Neural cell (in vitro differentiated cells): ENCODE results near the gene SDC4. TPM values are rescaled to one million over a fixed set of nuclear protein-coding genes. Genes with fewer than 3 reads are reported as not detected.

ENCODE experiments used
- H2AFZ ChIP-seq: fragments of 200-600, 300-800 bp; sonication (generic), shearing (Covaris generic); 2 replicates; pipeline ENCODE4 v1.6.0; 2014; ENCODE audit warnings: low read depth, mild to moderate bottlenecking, antibody characterized with exemption, low read length, moderate library complexity
- H3F3A ChIP-seq: fragments of 200-600 bp; shearing (Covaris generic); 2 replicates; pipeline ENCODE4 v1.6.1; 2016; ENCODE audit warnings: mild to moderate bottlenecking, moderate library complexity, mixed read lengths, antibody characterized with exemption, low read length; ENCODE audit not compliant: insufficient read depth, poor library complexity, severe bottlenecking
- H3K27ac ChIP-seq: fragments of 200-600, 300-800 bp; sonication (generic), shearing (Covaris generic); 2 replicates; pipeline ENCODE4 v1.5.1; 2014; ENCODE audit warnings: mild to moderate bottlenecking, low read length, moderate library complexity
- H3K27me3 ChIP-seq: fragments of 300-800, 200-600 bp; sonication (generic), shearing (Covaris generic); 2 replicates; pipeline ENCODE4 v1.6.0; 2014; ENCODE audit warnings: mild to moderate bottlenecking, low read depth, low read length, moderate library complexity; ENCODE audit not compliant: insufficient read depth
- H3K36me3 ChIP-seq: fragments of 300-800, 200-600 bp; sonication (generic), shearing (Covaris generic); 2 replicates; pipeline ENCODE4 v1.5.1; 2014; ENCODE audit warnings: mild to moderate bottlenecking, antibody characterized with exemption, low read length, moderate library complexity; ENCODE audit not compliant: insufficient read depth
- H3K4me2 ChIP-seq: fragments of 300-800, 200-600 bp; sonication (generic), shearing (Covaris generic); 2 replicates; pipeline ENCODE4 v1.6.0; 2014; ENCODE audit warnings: mild to moderate bottlenecking, low read length
- H3K4me3 ChIP-seq: fragments of 300-800, 200-600 bp; sonication (generic), shearing (Covaris generic); 2 replicates; pipeline ENCODE4 v1.5.1; 2014; ENCODE audit warnings: mild to moderate bottlenecking, low read length, moderate library complexity
- H3K79me2 ChIP-seq: fragments of 200-600 bp; shearing (Covaris generic); replicated peaks from 2 replicates; pipeline ENCODE4 v1.6.0; 2014; ENCODE audit warnings: mild to moderate bottlenecking, low read length, moderate library complexity; ENCODE audit not compliant: insufficient read depth
- H3K9ac ChIP-seq: fragments of 300-800, 200-600 bp; sonication (generic), shearing (Covaris generic); 2 replicates; pipeline ENCODE4 v1.6.1; 2016; ENCODE audit warnings: mild to moderate bottlenecking, low read length, mixed read lengths
- H3K9me2 ChIP-seq: fragments of 200-600 bp; shearing (Covaris generic); 2 replicates; pipeline ENCODE4 v1.6.1; 2016; ENCODE audit warnings: mild to moderate bottlenecking, low read length, mixed read lengths; ENCODE audit not compliant: insufficient read depth
- H3K9me3 ChIP-seq: fragments of 200-600, 300-800 bp; sonication (generic), shearing (Covaris generic); 2 replicates; pipeline ENCODE4 v1.6.1; 2016; ENCODE audit warnings: mild to moderate bottlenecking, mixed run types, low read length, moderate library complexity, mixed read lengths
- H4K20me1 ChIP-seq: fragments of 200-600 bp; shearing (Covaris generic); 2 replicates; pipeline ENCODE4 v1.6.1; 2016; ENCODE audit warnings: mild to moderate bottlenecking, mixed run types; ENCODE audit not compliant: insufficient read depth
- CTCF ChIP-seq: fragments of 450-650 bp; IDR thresholded peaks from 2 replicates; pipeline ENCODE4 v1.5.1; 2014; ENCODE audit warnings: antibody characterized with exemption, mild to moderate bottlenecking, moderate library complexity; ENCODE audit not compliant: poor library complexity, severe bottlenecking
- EP300 ChIP-seq: fragments of 450-650 bp; conservative IDR thresholded peaks from 2 replicates; pipeline ENCODE4 v1.6.1; 2014; ENCODE audit warnings: antibody characterized with exemption, mild to moderate bottlenecking, moderate library complexity; ENCODE audit not compliant: poor library complexity, severe bottlenecking
- EZH2 ChIP-seq: fragments of 200-600, 300-800 bp; shearing (Covaris generic), sonication (generic); IDR thresholded peaks from 2 replicates; pipeline ENCODE4 v1.6.1; 2014; ENCODE audit warnings: antibody characterized with exemption, low read length, borderline replicate concordance, mild to moderate bottlenecking; ENCODE audit not compliant: insufficient read depth, poor library complexity, severe bottlenecking
- MXI1 ChIP-seq: fragments of 450-650 bp; conservative IDR thresholded peaks from 2 replicates; pipeline ENCODE4 v1.6.1; 2014; ENCODE audit warnings: antibody characterized with exemption, mild to moderate bottlenecking; ENCODE audit not compliant: poor library complexity, severe bottlenecking
- POLR2AphosphoS5 ChIP-seq: IDR thresholded peaks from 2 replicates; pipeline ENCODE4 v1.6.1; 2012
- RAD21 ChIP-seq: fragments of 450-650 bp; conservative IDR thresholded peaks from 2 replicates; pipeline ENCODE4 v1.6.1; 2014; ENCODE audit warnings: antibody characterized with exemption, mild to moderate bottlenecking, moderate library complexity
- REST ChIP-seq: IDR thresholded peaks from 2 replicates; pipeline ENCODE4 v1.6.1; 2012; ENCODE audit warnings: borderline replicate concordance
- SMC3 ChIP-seq: fragments of 450-650 bp; conservative IDR thresholded peaks from 2 replicates; pipeline ENCODE4 v1.6.1; 2014; ENCODE audit warnings: antibody characterized with exemption, mild to moderate bottlenecking, moderate library complexity; ENCODE audit not compliant: poor library complexity
- TAF1 ChIP-seq: IDR thresholded peaks from 2 replicates; pipeline ENCODE4 v1.6.1; 2012; ENCODE audit warnings: low read depth
- polyA plus RNA-seq: library from polyadenylated mRNA; depleted of rRNA; stranded (reverse); fragments of >200 nt; gene quantifications from 2 replicates; pipeline ENCODE4 v1.2.3, GENCODE V29; 2014

The SDC4 gene
- polyA plus RNA-seq, 1 donor from 2014 or later = not detected

- TF ChIP-seq CTCF (no peak), REST (no peak), EZH2 (no peak), MXI1 (no peak), EP300 (no peak), SMC3 (no peak), RAD21 (no peak), POLR2AphosphoS5 (no peak), TAF1 (no peak)
- no peak overlapping the region for H3K4me3 ChIP-seq
- no peaks in the 10 kb centered on the region for H3K9me2 ChIP-seq
- no peaks in the 10 kb centered on the region for H3K36me3 ChIP-seq
- no peak overlapping the region for H2AFZ ChIP-seq
- no peaks in the 10 kb centered on the region for H3K79me2 ChIP-seq
- H3K27me3 ChIP-seq = no peaks in the 10 kb centered on the region
- H3K27ac ChIP-seq = no peak overlapping the region
- no peak overlapping the region for H3K4me2 ChIP-seq
- H4K20me1 ChIP-seq = no peaks in the 10 kb centered on the region
- no peaks in the 10 kb centered on the region for H3K9me3 ChIP-seq
- no peak overlapping the region for H3K9ac ChIP-seq
- no peaks in the 10 kb centered on the region for H3F3A ChIP-seq
Measured at GRCh38 chr20:45377269-45377668, 29.0 kb upstream of the SDC4 start.

GRCh38 chr20:45374966-45375365 lies 26.7 kb upstream of the SDC4 start:
- no peak overlapping the region for H3K4me3 ChIP-seq
- H3K9ac ChIP-seq = no peak overlapping the region
- no peak overlapping the region for H3K27ac ChIP-seq
- H3K79me2 ChIP-seq = no peaks in the 10 kb centered on the region
- H3K9me3 ChIP-seq = no peaks in the 10 kb centered on the region
- no peaks in the 10 kb centered on the region for H3K9me2 ChIP-seq
- no peaks in the 10 kb centered on the region for H4K20me1 ChIP-seq
- H3K4me2 ChIP-seq = no peak overlapping the region
- no peaks in the 10 kb centered on the region for H3K27me3 ChIP-seq
- no peaks in the 10 kb centered on the region for H3F3A ChIP-seq
- no peak for TF ChIP-seq CTCF
- TF ChIP-seq EZH2 = no peak
- TF ChIP-seq POLR2AphosphoS5 = no peak
- no peak for TF ChIP-seq TAF1
- no peak for TF ChIP-seq EP300
- H2AFZ ChIP-seq = no peak overlapping the region
- no peaks in the 10 kb centered on the region for H3K36me3 ChIP-seq
